ENCODE results near the gene KCNN1. TPM values are rescaled to one million over a fixed set of nuclear protein-coding genes. Genes with fewer than 3 reads are reported as not detected.

KCNN1 gene
- total and polyA plus RNA-seq, 4 donors: 0.14 to 0.60 (median 0.19) TPM; not detected in 1

GRCh38 chr19:17953869-17954268 lies 13.0 kb upstream of the KCNN1 start:
- Histone ChIP-seq H3K36me3 (ENCODE audit: control insufficient read depth in 4 of 4, insufficient read depth in 4 of 4, low read length in 4 of 4) (no peaks in the 10 kb centered on the region), H3K9me3 (ENCODE audit: control insufficient read depth in 4 of 4, insufficient read depth in 3 of 4, low read length in 3 of 4) (peaks cover 0 to 2% (median 0%) of the 10 kb centered on the region in 4 donors), H3K4me1 (ENCODE audit: control insufficient read depth in 5 of 5, insufficient read depth in 5 of 5, low read length in 5 of 5) (peaks cover 0 to 32% (median 8%) of the 10 kb centered on the region in 5 donors), H3K27ac (ENCODE audit: low read depth in 1 of 2, low read length in 1 of 2) (no peak overlapping the region), H3K4me3 (no peak overlapping the region), H3K27me3 (ENCODE audit: control insufficient read depth in 3 of 3, insufficient read depth in 3 of 3, low read length in 2 of 3) (peaks cover 0 to 34% (median 25%) of the 10 kb centered on the region in 3 donors), H3K9ac (ENCODE audit: insufficient read depth in 1 of 2, low read length in 2 of 2) (no peak overlapping the region)
- no peak for DNase-seq
- TF ChIP-seq CTCF (IDR thresholded peaks at IDR 0.05; ENCODE audit: control extremely low read depth, extremely low read depth): no peak
- 75 to 77% methylated on average over 4 of the region's 4 CpGs for WGBS, 2 donors
- no peak for ATAC-seq (ENCODE audit: insufficient read depth, low FRiP score)

GRCh38 chr19:17954401-17954800 lies 12.5 kb upstream of the KCNN1 start:
- Histone ChIP-seq H3K9me3 (ENCODE audit: control insufficient read depth in 4 of 4, insufficient read depth in 3 of 4, low read length in 3 of 4) (peaks cover 0 to 2% (median 0%) of the 10 kb centered on the region in 4 donors), H3K27me3 (ENCODE audit: control insufficient read depth in 3 of 3, insufficient read depth in 3 of 3, low read length in 2 of 3) (peaks cover 0 to 34% (median 25%) of the 10 kb centered on the region in 3 donors), H3K36me3 (ENCODE audit: control insufficient read depth in 4 of 4, insufficient read depth in 4 of 4, low read length in 4 of 4) (no peaks in the 10 kb centered on the region), H3K4me1 (ENCODE audit: control insufficient read depth in 5 of 5, insufficient read depth in 5 of 5, low read length in 5 of 5) (peaks cover 0 to 31% (median 8%) of the 10 kb centered on the region in 5 donors), H3K4me3 (no peak overlapping the region), H3K27ac (ENCODE audit: low read depth in 1 of 2, low read length in 1 of 2) (no peak overlapping the region), H3K9ac (ENCODE audit: insufficient read depth in 1 of 2, low read length in 2 of 2) (no peak overlapping the region)
- WGBS, 2 donors: 87 to 91% methylated on average over 7 of the region's 7 CpGs
- ATAC-seq (ENCODE audit: insufficient read depth, low FRiP score) (no peak), DNase-seq (no peak)
- no peak for TF ChIP-seq CTCF (IDR thresholded peaks at IDR 0.05; ENCODE audit: control extremely low read depth, extremely low read depth)

DNA sequence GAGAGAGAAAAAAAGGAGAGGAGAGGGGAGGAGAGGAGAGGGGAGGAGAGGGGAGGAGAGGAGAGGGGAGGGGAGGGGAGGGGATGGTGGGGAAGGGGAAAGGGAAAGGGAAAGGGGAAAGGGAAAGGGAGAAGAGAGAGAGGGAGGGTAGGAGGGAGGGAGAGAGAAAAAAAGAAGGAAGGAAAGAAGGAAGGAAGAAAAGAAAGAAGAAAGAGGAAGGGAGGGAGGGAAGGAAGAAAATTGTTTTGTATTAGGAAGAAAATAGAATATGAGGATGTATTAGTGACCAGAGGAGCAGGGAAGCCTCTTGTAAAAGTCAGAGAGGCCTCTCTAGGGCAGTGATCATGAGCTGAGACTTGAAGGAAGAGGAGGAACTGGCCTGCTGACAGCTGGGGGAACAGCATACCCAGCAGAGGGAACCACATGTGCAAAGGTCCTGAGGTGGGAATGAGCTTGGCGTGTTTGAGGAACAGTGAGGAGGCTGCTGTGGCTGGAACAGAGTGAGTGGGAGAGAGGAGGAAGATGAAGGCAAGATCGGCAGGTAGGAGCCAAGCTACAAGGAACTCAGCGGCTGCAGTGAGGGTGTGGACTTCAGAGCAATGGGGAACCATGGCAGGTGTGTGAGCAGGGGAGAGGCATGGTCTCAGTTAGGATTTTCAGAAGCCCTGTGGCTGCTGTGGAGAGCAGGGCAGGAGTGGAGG lies 9.6 kb upstream of the KCNN1 start:
- peaks cover 0 to 18% (median 17%) of the 10 kb centered on the region in 3 donors for H3K27me3 ChIP-seq (ENCODE audit: control insufficient read depth in 3 of 3, insufficient read depth in 3 of 3, low read length in 2 of 3)
- 77 to 79% methylated on average over 3 of the region's 3 CpGs for WGBS, 2 donors

More for the DNA sequence above, 9.6 kb upstream of the KCNN1 start:
- H3K9me3 ChIP-seq (ENCODE audit: control insufficient read depth in 4 of 4, insufficient read depth in 3 of 4, low read length in 3 of 4): peaks cover 0 to 2% (median 0%) of the 10 kb centered on the region in 4 donors
- ATAC-seq (ENCODE audit: insufficient read depth, low FRiP score) (no peak), DNase-seq (no peak)
- no peak overlapping the region for H3K4me3 ChIP-seq
- H3K9ac ChIP-seq (ENCODE audit: insufficient read depth in 1 of 2, low read length in 2 of 2): no peak overlapping the region
- H3K27ac ChIP-seq (ENCODE audit: low read depth in 1 of 2, low read length in 1 of 2): no peak overlapping the region
- H3K4me1 ChIP-seq (ENCODE audit: control insufficient read depth in 5 of 5, insufficient read depth in 5 of 5, low read length in 5 of 5): peaks cover 0 to 7% (median 0%) of the 10 kb centered on the region in 5 donors
- no peaks in the 10 kb centered on the region for H3K36me3 ChIP-seq (ENCODE audit: control insufficient read depth in 4 of 4, insufficient read depth in 4 of 4, low read length in 4 of 4)
- TF ChIP-seq CTCF (IDR thresholded peaks at IDR 0.05; ENCODE audit: control extremely low read depth, extremely low read depth): no peak

Measured in lung (tissue), 12 donors.